Right lobe of liver (tissue), 6 donors: Measurements from ENCODE around the gene MTMR10. TPM values are rescaled to one million over a fixed set of nuclear protein-coding genes. Genes with fewer than 3 reads are reported as not detected.

ENCODE experiments used
- ATAC-seq, 4 donors: fragments of 200-7000 bp; cut with Tn5 transposase; one replicate each; pipeline ENCODE4 v1.9.1; 2020; ENCODE audit warnings: mild to moderate bottlenecking in 4 of 4, moderate library complexity in 4 of 4
- DNase-seq, 3 donors: peaks; one replicate each; pipeline ENCODE4 v3.0.0-alpha.2; 2020
- H3K27ac ChIP-seq, 3 donors: fragments of 200-600 bp; one replicate each; pipeline ENCODE4 v1.8.0; 2022
- H3K27me3 ChIP-seq, 2 donors: fragments of 200-600 bp; one replicate each; pipeline ENCODE4 v1.8.0; 2022
- H3K36me3 ChIP-seq, 4 donors: fragments of 200-600 bp; sonication (generic) in 1 of 4; one replicate each; pipeline versions ENCODE4 v1.5.1 to v1.8.0; 2017 to 2022; ENCODE audit warnings: control low read depth in 1 of 4
- H3K4me1 ChIP-seq, 4 donors: fragments of 200-600 bp; sonication (generic) in 1 of 4; one replicate each; pipeline versions ENCODE4 v1.5.1 to v1.8.0; 2017 to 2022; ENCODE audit warnings: control low read depth in 1 of 4
- H3K4me3 ChIP-seq, 3 donors: fragments of 200-600 bp; one replicate each; pipeline ENCODE4 v1.8.0; 2022
- H3K9me3 ChIP-seq, 4 donors: fragments of 200-600 bp; sonication (generic) in 1 of 4; one replicate each; pipeline versions ENCODE4 v1.5.1 to v1.8.0; 2017 to 2022; ENCODE audit warnings: control low read depth in 1 of 4
- CTCF ChIP-seq, 4 donors: fragments of 200-600 bp in 3 of 4; fragments of 450-650 bp in 1 of 4; IDR thresholded peaks; one replicate each; pipeline versions ENCODE4 v1.5.1 to v1.8.0; 2016 to 2022; ENCODE audit warnings: antibody characterized with exemption in 4 of 4, mild to moderate bottlenecking in 2 of 4
- POLR2A ChIP-seq: fragments of 450-650 bp; IDR thresholded peaks from one replicate; pipeline ENCODE4 v1.6.1; 2017; ENCODE audit warnings: antibody characterized with exemption, mild to moderate bottlenecking
- WGBS: methylation state at CpG from one replicate; pipeline ENCODE4 v1.1.6; 2018; ENCODE audit warnings: low coverage, low lambda C conversion rate; ENCODE audit not compliant: insufficient coverage; ENCODE audit errors: missing lambda C conversion rate; 5-methylcytosine and 5-hydroxymethylcytosine counted together
- intact Hi-C, 2 donors: fragments of 100-400 bp; cut with DNase I; formaldehyde crosslinking; loops; one replicate each; pipeline versions ENCODE4 v1.11.2 to v1.14.1; 2022
- total RNA-seq, 6 experiments: library from RNA; depleted of rRNA in 2 of 6; stranded (reverse); fragments of >200 nt in 2 of 6; fragmentation: NEBNext Ultra II Directional in 3 of 6; extraction: Animal tissue kit (Norgen Biotek cat#: 25700) in 3 of 6; gene quantifications; one replicate each; pipeline versions ENCODE4 v1.1.0 to v1.2.4, GENCODE V29; 2016 to 2023
- donor health status: DM: no; HTN: yes; CAD: no.
- donor health status: DM: no; HTN: no; CAD: no.
- donor health status: DM: no; HTN: no; CAD: no.
- donor health status: DM: no; HTN: yes; CAD: no.
- donor health status: DM: no; HTN: yes; CAD: no.

MTMR10 gene
- total RNA-seq, 6 experiments from 2014 or later: 16.2 to 29.1 (median 22.3) TPM

DNA sequence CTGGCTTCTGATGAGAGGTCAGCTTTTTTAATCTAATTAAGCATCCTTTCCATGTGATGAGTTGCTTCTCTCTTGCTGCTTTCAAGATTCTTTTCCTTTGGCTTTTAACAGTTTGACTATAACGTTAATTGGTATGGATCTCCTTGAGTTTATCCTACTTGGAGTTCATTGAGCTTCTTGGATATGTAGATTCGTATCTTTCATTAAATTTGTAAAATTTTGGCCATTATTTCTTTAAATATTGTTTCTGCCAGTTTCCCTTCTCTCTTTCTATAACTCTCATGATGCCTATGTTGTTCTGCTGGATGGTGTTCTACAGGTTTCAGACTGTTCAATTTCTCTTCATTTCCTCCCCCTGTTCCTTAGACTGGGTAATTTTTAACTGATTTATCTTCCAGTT lies 21.0 kb upstream of the MTMR10 start:
- Histone ChIP-seq H3K4me1 (peaks cover 0 to 15% (median 5%) of the 10 kb centered on the region in 4 donors), H3K36me3 (no peaks in the 10 kb centered on the region), H3K27ac (no peak overlapping the region), H3K9me3 (peaks cover 0 to 8% (median 0%) of the 10 kb centered on the region in 4 donors), H3K27me3 (no peaks in the 10 kb centered on the region), H3K4me3 (no peak overlapping the region)
- 89% methylated on average over 2 of the region's 2 CpGs for WGBS
- ATAC-seq (no peak), DNase-seq (no peak)
- intact Hi-C loops: no loop called here
- TF ChIP-seq CTCF (IDR thresholded peaks at IDR 0.05) (no peak), POLR2A (no peak)

- no CpG with 5 or more reads among the region's 1 CpG for WGBS
- no peak for ATAC-seq
- H3K36me3 ChIP-seq: no peaks in the 10 kb centered on the region
- no peak overlapping the region for H3K27ac ChIP-seq
- no peaks in the 10 kb centered on the region for H3K27me3 ChIP-seq
- H3K9me3 ChIP-seq: peaks cover 0 to 8% (median 0%) of the 10 kb centered on the region in 4 donors
- intact Hi-C loops: no loop called here
- H3K4me3 ChIP-seq: no peak overlapping the region
- peaks cover 0 to 15% (median 5%) of the 10 kb centered on the region in 4 donors for H3K4me1 ChIP-seq
- TF ChIP-seq POLR2A (no peak), CTCF (IDR thresholded peaks at IDR 0.05) (no peak)
- DNase-seq: no peak
These were observed 18.6 kb upstream of the MTMR10 start for GRCh38 chr15:31010036-31010435.

GRCh38 chr15:31005660-31006059 lies 14.2 kb upstream of the MTMR10 start:
- H3K4me1 ChIP-seq: no peaks in the 10 kb centered on the region
- intact Hi-C loops: no loop called here
- H3K9me3 ChIP-seq: no peaks in the 10 kb centered on the region
- TF ChIP-seq POLR2A (no peak), CTCF (IDR thresholded peaks at IDR 0.05) (no peak)
- 59% methylated on average over 2 of the region's 2 CpGs for WGBS
- DNase-seq (no peak), ATAC-seq (no peak)
- no peak overlapping the region for H3K27ac ChIP-seq
- no peaks in the 10 kb centered on the region for H3K27me3 ChIP-seq
- no peaks in the 10 kb centered on the region for H3K36me3 ChIP-seq
- H3K4me3 ChIP-seq: no peak overlapping the region

- no peak for DNase-seq
- intact Hi-C loops: no loop called here
- ATAC-seq: peak; percentile 20 to 48 (median 40)
- TF ChIP-seq CTCF (IDR thresholded peaks at IDR 0.05): no peak
- TF ChIP-seq POLR2A: no peak
- Histone ChIP-seq H3K27me3 (no peaks in the 10 kb centered on the region), H3K4me3 (no peak overlapping the region), H3K4me1 (no peaks in the 10 kb centered on the region), H3K9me3 (no peaks in the 10 kb centered on the region), H3K36me3 (no peaks in the 10 kb centered on the region), H3K27ac (no peak overlapping the region)
- WGBS: 52% methylated on average over 5 of the region's 5 CpGs
These were observed 12.8 kb upstream of the MTMR10 start for GRCh38 chr15:31004220-31004733.

DNA sequence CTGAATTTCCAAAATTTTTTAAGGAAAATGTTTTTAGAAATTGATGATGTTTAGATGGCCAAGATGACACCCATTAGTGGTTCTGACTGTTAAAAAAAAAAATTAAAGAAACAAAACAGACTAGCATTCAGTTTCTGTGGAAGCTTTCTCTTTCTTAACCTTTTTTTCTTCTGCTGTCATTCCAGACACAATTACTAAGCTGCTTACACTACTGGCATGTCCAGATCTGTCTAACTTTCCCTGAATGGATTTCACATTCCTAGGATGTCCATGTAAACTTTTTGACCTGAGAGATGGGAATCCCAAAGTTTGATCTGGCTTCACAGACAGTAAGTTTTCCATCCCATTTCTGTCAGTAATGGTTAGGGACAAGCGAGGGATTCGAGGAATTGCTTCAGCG lies 10.3 kb upstream of the MTMR10 start:
- intact Hi-C loops: no loop called here
- no peak for ATAC-seq

More for the DNA sequence above, 10.3 kb upstream of the MTMR10 start:
- Histone ChIP-seq H3K27ac (no peak overlapping the region), H3K9me3 (no peaks in the 10 kb centered on the region), H3K4me1 (no peaks in the 10 kb centered on the region), H3K36me3 (no peaks in the 10 kb centered on the region), H3K4me3 (no peak overlapping the region), H3K27me3 (no peaks in the 10 kb centered on the region)
- TF ChIP-seq POLR2A (no peak), CTCF (IDR thresholded peaks at IDR 0.05) (no peak)
- no peak for DNase-seq
- WGBS: 94% methylated on average over 3 of the region's 3 CpGs
